Activated CD4-positive, alpha-beta T cell treated with anti-CD3 and anti-CD28 coated beads, Interleukin-2, Interleukin-6, amounts not matched to agents 100 ng/mL and 50 ng/mL, durations not matched to agents 16 hours and 8 hours (primary cell): ENCODE results near the gene ZNF805.
"Not testable (repeated sequence)": the region's sequence is repeated elsewhere in the genome, so short reads cannot be mapped to it uniquely, and the experiment has no call there.

Source experiments
- DNase-seq: peaks from one replicate; pipeline ENCODE4 v3.0.0-alpha.2; 2020

Gene ZNF805

GRCh38 chr19:57240311-57241090, at the start of gene ZNF805:
ZNF805 (plus strand) TSS chr19:57240632; CDS start chr19:57240892, 260 bp downstream.
- peak; percentile 96 for DNase-seq

GRCh38 chr19:57191141-57192076, 49.0 kb upstream of the ZNF805 start, which contains the start of gene ZNF264:
ZNF264 (plus strand) TSS chr19:57191500; CDS start chr19:57191914, 414 bp downstream.
- peak; percentile 91 for DNase-seq

GRCh38 chr19:57192077-57192420, 48.4 kb upstream of the ZNF805 start:
- DNase-seq = no peak

- peak; percentile 6 for DNase-seq
Observed at GRCh38 chr19:57192993-57193392, 47.4 kb upstream of the ZNF805 start.

- DNase-seq = not testable (repeated sequence)
Observed at GRCh38 chr19:57197874-57198273, 42.6 kb upstream of the ZNF805 start.

GRCh38 chr19:57202160-57202559, 38.3 kb upstream of the ZNF805 start:
- no peak for DNase-seq

GRCh38 chr19:57210381-57210780, 30.1 kb upstream of the ZNF805 start:
- DNase-seq = no peak

GRCh38 chr19:57212109-57212508, 28.3 kb upstream of the ZNF805 start:
- DNase-seq = no peak

- no peak for DNase-seq
Observed at GRCh38 chr19:57227502-57227901, 12.9 kb upstream of the ZNF805 start.

- DNase-seq = no peak
Observed at GRCh38 chr19:57231686-57232085, 8.7 kb upstream of the ZNF805 start.

- no peak for DNase-seq
Observed at GRCh38 chr19:57233207-57233606, 7.2 kb upstream of the ZNF805 start.

GRCh38 chr19:57239982-57240310, 486 bp upstream of the ZNF805 start:
- DNase-seq = no peak

GRCh38 chr19:57241176-57241575, 744 bp downstream of the ZNF805 start:
- DNase-seq = peak; percentile 3

GRCh38 chr19:57242821-57243220, 2.4 kb downstream of the ZNF805 start:
- DNase-seq = no peak

GRCh38 chr19:57244513-57244912, 4.1 kb downstream of the ZNF805 start:
- DNase-seq = no peak

- DNase-seq = no peak
Observed at GRCh38 chr19:57245066-57245465, 4.6 kb downstream of the ZNF805 start.

- DNase-seq = no peak
Observed at GRCh38 chr19:57245959-57246358, 5.5 kb downstream of the ZNF805 start.

- DNase-seq = no peak
Observed at GRCh38 chr19:57248646-57249045, 8.2 kb downstream of the ZNF805 start.

GRCh38 chr19:57249329-57249728, 8.9 kb downstream of the ZNF805 start:
- no peak for DNase-seq

- DNase-seq = not testable (repeated sequence)
Observed at GRCh38 chr19:57253767-57254166, 13.3 kb downstream of the ZNF805 start.

- DNase-seq = no peak
Observed at GRCh38 chr19:57262044-57262443, 21.6 kb downstream of the ZNF805 start.

GRCh38 chr19:57263244-57263741, 22.9 kb downstream of the ZNF805 start:
- DNase-seq = no peak

GRCh38 chr19:57267291-57267690, 26.9 kb downstream of the ZNF805 start:
- no peak for DNase-seq
